HG03039 (cell line): ENCODE data around the gene LMX1A.

ENCODE experiments used
- ATAC-seq: cut with Tn5 transposase; IDR thresholded peaks from one replicate; pipeline ENCODE4 v1.9.1; 2021; ENCODE audit warnings: mild to moderate bottlenecking, moderate library complexity; ENCODE audit not compliant: unreplicated experiment

The LMX1A gene

DNA sequence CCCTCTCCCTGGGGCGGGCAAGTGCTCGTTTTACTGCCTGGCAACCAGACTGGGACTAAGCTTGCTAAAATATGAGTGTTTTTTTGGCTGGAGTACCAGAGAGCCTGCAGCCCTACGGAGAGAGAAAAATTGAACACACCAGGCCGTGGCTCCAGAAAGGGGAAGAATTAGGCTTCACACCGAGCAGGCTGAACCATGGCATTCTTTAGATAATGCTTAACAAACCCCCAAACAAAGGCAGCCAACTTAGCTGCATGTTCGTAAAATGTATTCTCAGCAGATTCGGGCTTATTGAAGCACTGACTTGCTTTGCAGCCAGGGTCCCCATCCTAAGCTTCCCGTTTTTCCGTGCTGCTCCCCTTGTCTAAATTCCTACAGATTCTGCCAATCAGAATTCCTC lies 76.6 kb downstream of the LMX1A start:
- no peak for ATAC-seq

- ATAC-seq = no peak
These were observed 80.2 kb downstream of the LMX1A start for GRCh38 chr1:165276314-165276713.

DNA sequence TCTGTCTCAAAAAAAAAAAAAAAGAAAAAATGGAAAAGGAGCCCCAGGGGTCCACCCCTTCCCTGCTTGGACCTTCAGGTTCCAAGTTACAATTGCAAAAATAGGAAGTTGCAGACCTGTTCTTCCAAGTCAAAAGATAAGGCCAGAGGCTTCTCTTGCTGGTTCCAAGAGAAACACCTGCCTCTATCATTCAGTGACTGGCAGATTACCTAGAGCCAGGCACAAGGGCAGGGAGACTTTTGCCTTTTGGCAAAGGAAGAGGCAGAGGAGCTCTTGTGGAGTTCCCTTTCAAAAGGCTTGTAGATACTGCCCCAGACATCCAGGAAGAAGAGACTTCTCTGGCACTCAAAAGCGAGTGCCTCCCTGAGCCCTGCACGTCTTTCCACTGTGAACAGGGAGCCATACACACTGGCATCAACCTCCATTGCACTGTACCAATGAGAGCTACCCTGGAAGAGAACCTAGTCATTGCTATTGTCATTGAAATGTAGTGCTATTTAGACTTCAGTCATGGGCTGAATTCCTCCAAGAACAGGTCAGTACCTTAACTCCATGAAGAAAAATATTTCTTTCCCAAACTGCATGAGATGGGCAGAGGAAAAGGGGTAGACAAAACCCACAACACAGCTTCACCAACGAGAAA lies 91.2 kb downstream of the LMX1A start:
- no peak for ATAC-seq

DNA sequence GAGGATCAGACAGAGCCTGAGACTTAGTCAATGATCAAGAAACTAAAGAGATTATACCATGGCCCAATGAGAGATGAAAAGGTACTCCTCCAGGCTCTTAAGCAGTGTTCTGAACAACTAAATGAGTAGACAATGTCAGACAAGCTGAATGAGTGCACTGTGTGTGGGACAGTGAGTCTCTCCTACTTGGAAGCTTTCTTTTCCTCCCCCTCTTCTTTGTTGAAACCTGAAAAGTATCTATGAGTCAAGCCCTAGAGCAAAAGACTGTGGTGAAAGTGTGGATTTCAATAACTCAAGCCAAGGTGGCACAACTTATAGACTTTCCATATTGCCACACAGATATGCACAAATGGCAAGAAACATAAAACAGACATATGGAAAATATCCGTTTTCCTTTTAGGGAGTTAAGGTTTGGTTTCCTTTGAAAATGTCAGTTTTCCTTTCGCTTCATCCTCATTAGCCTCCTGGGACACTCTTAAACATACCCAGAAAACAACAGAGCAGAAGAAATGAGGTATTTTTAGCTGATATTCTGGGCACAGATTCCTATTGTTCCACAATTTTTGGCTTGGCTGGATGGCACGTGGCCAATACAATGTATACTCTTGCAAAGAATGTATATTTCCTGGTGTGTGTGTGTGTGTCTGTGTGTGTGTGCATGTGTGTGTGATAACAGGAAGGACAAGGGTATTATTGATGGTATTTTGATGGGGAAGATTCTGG lies 96.6 kb downstream of the LMX1A start:
- ATAC-seq = no peak

GRCh38 chr1:165259236-165259635 lies 97.3 kb downstream of the LMX1A start:
- ATAC-seq = no peak

DNA sequence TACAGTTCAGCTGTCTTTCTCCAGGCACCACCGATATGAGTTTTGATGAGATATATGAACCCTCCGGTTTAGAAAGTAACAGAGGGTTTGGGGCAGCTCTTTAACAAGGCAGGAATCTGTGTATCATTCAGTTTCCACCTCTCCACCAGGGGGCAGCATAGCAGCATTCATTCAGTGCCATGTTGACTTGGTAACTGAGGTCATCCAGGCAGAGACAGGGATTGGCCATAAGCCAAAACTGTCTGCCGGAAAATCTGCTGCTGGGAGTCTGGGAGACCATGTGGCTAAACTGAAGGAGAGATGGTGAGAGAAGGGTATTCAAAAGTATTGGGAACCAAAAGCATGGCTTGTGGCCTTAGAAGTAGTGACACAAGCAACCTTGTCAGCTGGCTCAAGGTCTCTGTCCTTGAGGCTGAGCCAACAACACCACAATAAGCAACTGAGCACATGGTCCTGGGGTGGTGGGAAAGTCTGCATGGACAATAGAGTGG lies 98.5 kb downstream of the LMX1A start:
- ATAC-seq = peak; percentile 65

DNA sequence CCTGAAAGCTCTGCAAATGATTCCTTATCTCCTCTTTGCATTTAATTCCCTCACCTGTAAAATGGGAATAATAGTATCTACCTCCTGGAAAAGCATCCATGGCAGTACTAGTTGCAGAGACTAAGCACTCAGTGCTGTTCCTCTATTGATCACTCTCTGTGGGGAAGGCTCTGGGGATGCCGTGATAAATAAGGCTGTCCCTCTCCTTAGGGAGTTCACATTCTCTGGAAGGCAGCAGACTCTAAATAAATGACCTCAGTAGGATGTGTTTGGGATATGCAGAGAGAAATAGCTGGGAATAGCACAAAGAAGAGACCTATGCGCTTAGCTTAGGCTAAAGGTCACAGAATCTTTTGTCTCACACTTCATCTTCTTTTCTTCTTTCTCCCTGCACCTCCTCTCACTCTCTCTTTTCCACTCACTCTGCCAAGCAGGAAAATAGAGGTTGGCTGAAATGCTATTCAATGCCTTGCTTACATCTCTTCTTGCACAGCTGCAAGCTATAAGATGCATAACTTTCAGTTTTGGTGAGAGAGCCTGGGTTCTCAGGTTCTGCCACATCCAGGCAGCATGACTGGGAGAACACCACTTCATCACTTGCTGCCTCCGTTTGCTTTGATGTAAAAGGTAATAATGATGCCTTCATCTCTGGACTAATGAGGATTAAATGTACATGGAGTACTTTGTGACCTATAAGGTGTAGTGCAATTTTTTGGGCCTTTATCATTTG lies 101.5 kb downstream of the LMX1A start:
- no peak for ATAC-seq

DNA sequence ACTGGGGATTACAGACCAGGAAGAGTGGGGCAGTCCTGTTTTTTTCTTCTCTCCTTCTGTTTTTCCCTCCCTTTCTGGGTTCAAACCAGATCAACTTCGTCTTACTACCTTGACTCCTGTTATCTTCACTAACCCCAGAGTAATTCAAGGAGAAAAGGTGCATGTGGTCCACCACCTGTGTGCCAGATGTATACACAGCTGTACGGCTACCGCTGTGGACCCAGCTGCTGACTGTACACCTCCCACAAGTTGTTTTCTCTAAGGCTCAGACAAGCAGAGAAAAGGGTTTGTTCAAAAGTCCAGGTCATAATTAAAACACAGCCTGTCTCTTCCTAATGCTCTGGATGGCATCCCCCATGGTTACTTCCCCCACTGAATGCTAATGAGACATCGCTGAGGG lies 102.1 kb downstream of the LMX1A start:
- no peak for ATAC-seq

- ATAC-seq = no peak
These were observed 102.7 kb downstream of the LMX1A start for GRCh38 chr1:165253818-165254254.

DNA sequence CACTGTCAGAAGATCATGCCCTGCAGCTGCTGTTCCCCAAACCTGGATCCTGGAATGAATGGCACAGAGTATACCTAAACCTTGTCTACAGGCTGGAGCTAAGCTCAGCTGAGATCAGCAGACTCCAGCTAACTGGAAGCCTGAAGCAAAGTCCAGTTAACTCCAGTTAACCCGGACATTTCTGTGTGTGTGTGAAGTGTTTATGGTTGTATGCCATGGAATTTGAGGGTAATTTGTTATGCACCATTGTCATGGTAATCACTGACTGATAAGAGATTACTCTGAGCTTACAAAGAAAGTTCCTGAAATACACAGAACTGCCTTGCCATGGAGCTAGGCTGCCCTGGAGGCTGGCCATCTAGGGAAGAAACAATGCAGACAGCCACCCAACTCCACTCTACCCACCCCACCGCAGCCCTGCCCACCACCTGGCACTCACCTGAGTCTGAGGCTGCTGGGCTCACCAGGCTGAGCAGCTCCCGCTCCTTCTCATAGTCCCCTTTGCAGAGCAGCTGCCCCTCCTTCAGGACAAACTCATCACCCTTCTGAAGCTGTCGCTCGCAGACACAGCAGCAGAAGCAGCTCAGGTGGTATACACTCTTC lies 107.4 kb downstream of the LMX1A start:
- ATAC-seq = no peak

GRCh38 chr1:165241952-165242351 lies 114.6 kb downstream of the LMX1A start:
- no peak for ATAC-seq

- ATAC-seq = no peak
These were observed 115.2 kb downstream of the LMX1A start for GRCh38 chr1:165241321-165241720.

- no peak for ATAC-seq
These were observed 116.0 kb downstream of the LMX1A start for GRCh38 chr1:165240492-165240891.

GRCh38 chr1:165239873-165240272 lies 116.6 kb downstream of the LMX1A start:
- no peak for ATAC-seq

GRCh38 chr1:165235777-165236291 lies 120.7 kb downstream of the LMX1A start:
- no peak for ATAC-seq

DNA sequence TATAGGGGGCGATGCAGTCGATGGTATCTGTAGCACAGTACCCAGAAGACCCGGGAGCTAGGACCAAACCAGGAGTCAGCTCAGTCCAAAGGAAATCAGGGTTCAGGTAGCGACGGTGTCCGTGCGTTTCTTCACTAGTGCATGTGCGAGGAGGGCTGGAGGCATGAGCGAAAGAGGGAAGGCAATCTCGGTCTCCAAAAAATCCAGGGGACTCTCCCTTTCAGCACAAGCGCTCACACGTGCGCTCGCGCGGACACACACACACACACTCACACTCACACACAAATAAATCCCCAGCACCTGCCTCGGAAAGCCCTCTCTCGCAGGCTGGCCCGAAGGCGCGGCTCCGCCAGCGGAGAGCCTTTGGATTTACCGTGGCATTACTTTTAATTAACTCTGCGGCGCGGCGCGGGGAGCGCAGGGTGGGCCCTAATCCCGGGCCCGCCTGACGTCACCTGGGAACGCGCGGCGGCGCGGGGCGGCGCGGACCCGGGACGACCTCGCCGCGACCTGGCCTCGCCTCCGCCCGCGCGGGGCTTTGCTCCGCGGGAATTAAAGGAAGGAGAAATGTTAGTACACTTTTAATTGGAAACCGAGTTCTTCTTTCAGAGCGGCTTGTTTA lies 121.2 kb downstream of the LMX1A start:
- ATAC-seq = no peak

- no peak for ATAC-seq
These were observed 122.4 kb downstream of the LMX1A start for GRCh38 chr1:165234149-165234548.

DNA sequence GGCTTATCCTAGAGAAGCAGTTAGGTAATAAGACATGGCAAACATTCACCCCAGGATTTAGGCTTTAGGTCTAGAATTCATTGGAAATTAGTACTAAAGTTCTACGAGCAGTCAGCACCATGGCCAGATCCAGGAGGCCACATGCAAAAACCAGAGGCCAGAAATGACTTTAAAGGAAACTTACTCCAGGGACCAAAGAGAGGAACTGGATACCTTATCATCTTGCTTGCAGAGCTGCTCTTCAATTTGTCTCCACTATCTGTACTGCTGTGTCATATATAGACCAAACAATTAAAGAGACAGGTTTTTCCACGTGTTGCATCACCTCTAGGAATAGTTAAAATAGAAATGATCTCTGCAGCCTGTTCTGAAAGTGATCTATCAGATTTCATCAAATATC lies 127.8 kb downstream of the LMX1A start:
- ATAC-seq = no peak

- no peak for ATAC-seq
These were observed 128.3 kb downstream of the LMX1A start for GRCh38 chr1:165228111-165228655.

GRCh38 chr1:165226326-165226725 lies 130.2 kb downstream of the LMX1A start:
- ATAC-seq = no peak
